Neutrophil (primary cell): ENCODE measurements around the gene IFNA13.

Experiments used
- H3K27ac ChIP-seq: fragments of 200-600 bp; sonication (generic); 2 replicates; pipeline ENCODE4 v1.5.1; 2016; ENCODE audit warnings: mild to moderate bottlenecking, moderate library complexity
- H3K27me3 ChIP-seq: fragments of 200-600 bp; sonication (generic); 2 replicates; pipeline ENCODE4 v1.6.0; 2016; ENCODE audit warnings: mild to moderate bottlenecking
- H3K36me3 ChIP-seq: fragments of 200-600 bp; sonication (generic); 2 replicates; pipeline ENCODE4 v1.5.1; 2017
- H3K4me1 ChIP-seq, 2 experiments: fragments of 200-600 bp in 1 of 2; sonication (generic) in 1 of 2; 1 replicate in 1 of 2; 2 replicates in 1 of 2; pipeline versions ENCODE4 v1.5.1 to v1.6.1; 2013 to 2016; ENCODE audit warnings: low read depth in 1 of 2, low read length in 1 of 2, mild to moderate bottlenecking in 1 of 2, moderate library complexity in 1 of 2; ENCODE audit not compliant: control insufficient read depth in 1 of 2, insufficient read depth in 1 of 2
- H3K4me3 ChIP-seq, 2 experiments: fragments of 200-600 bp in 1 of 2; sonication (generic) in 1 of 2; 1 replicate in 1 of 2; 2 replicates in 1 of 2; pipeline ENCODE4 v1.5.1; 2013 to 2016; ENCODE audit warnings: low read depth in 1 of 2, low read length in 1 of 2, mild to moderate bottlenecking in 1 of 2, moderate library complexity in 1 of 2
- H3K9me3 ChIP-seq: fragments of 200-600 bp; sonication (generic); 2 replicates; pipeline ENCODE4 v1.5.1; 2016
- CTCF ChIP-seq: fragments of 200-600 bp; sonication (generic); IDR thresholded peaks from 2 replicates; pipeline ENCODE4 v1.5.1; 2016; ENCODE audit warnings: antibody characterized with exemption

Gene IFNA13

GRCh38 chr9:21398955-21399489 is 31.2 kb upstream of the IFNA13 start:
- H3K27me3 ChIP-seq: peaks cover 97% of the 10 kb centered on the region
- no peaks in the 10 kb centered on the region for H3K9me3 ChIP-seq
- H3K4me1 ChIP-seq: peaks cover 16 to 21% of the 10 kb centered on the region in 2 experiments
- no peak for TF ChIP-seq CTCF
- H3K36me3 ChIP-seq: no peaks in the 10 kb centered on the region
- no peak overlapping the region for H3K27ac ChIP-seq
- H3K4me3 ChIP-seq: no peak overlapping the region

GRCh38 chr9:21395778-21396717 is 28.2 kb upstream of the IFNA13 start:
- H3K36me3 ChIP-seq: no peaks in the 10 kb centered on the region
- peaks cover 9 to 10% of the 10 kb centered on the region in 2 experiments for H3K4me1 ChIP-seq
- TF ChIP-seq CTCF: peak; percentile 63
- no peaks in the 10 kb centered on the region for H3K9me3 ChIP-seq
- no peak overlapping the region for H3K27ac ChIP-seq
- peak overlapping the region; percentile 56 to 59 for H3K4me3 ChIP-seq
- peaks cover 91% of the 10 kb centered on the region for H3K27me3 ChIP-seq

DNA sequence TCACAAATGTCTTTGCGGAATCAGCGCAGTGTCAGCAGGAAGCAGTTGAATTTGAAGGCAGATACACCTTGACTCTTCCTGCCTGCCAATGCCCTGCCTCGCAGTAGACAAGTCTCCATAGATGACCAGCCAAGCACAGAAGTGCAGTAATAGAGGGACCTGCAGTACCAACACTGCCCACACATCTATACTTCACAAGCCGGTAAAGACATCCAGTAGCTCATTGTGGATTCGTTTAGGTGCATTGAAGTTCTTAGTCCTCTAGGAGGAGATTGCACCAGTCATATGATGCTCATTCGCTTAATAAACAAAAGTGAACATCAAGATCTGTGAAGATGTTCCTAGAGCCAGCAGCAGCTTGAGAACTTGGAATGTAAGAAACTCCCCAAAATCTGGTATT is 24.4 kb upstream of the IFNA13 start:
- TF ChIP-seq CTCF: no peak
- Histone ChIP-seq H3K36me3 (no peaks in the 10 kb centered on the region), H3K4me3 (no peak overlapping the region), H3K27me3 (peaks cover 77% of the 10 kb centered on the region), H3K27ac (no peak overlapping the region), H3K4me1 (peaks cover 9 to 10% of the 10 kb centered on the region in 2 experiments), H3K9me3 (no peaks in the 10 kb centered on the region)

- no peak within 1 kb of the TSS for H3K27ac ChIP-seq
- no peak within 1 kb of the TSS for H3K4me3 ChIP-seq
- H3K27me3 ChIP-seq: peaks cover 12% of the 10 kb centered on the region
- TF ChIP-seq CTCF: no peak
- no peaks in the 10 kb centered on the region for H3K36me3 ChIP-seq
- H3K4me1 ChIP-seq: peaks cover 6 to 21% of the 10 kb centered on the region in 2 experiments
- H3K9me3 ChIP-seq: no peaks in the 10 kb centered on the region
Measured at GRCh38 chr9:21385131-21385670, 17.3 kb upstream of the IFNA13 start, which contains the start of gene IFNA2. TSS of gene IFNA2 (minus strand) at chr9:21385398. CDS start at chr9:21385329, 69 bp downstream.

DNA sequence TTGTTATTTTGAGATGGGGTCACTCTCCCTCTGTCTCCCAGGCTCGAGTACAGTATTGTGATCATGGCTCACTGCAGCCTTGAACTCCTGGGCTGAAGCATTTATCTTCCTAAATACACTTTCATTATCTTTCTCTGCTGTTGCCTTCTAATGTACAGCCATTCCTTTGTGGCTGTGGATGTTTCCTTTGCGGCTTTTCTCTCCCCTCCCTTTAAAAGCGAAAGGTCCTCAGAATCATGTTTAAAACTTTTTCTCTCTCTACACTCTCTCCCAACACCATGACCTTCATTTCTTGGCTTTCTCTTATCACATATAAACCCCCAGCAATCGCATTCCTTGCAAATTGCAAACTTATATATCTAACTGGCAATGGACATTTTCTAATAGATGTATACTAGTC is 15.8 kb upstream of the IFNA13 start:
- no peak for TF ChIP-seq CTCF
- Histone ChIP-seq H3K4me1 (peaks cover 6 to 21% of the 10 kb centered on the region in 2 experiments), H3K27me3 (peaks cover 4% of the 10 kb centered on the region), H3K9me3 (no peaks in the 10 kb centered on the region), H3K36me3 (no peaks in the 10 kb centered on the region), H3K27ac (no peak overlapping the region), H3K4me3 (no peak overlapping the region)
